AG20443 (cell line): ENCODE data around the gene ARHGEF40.

ENCODE experiments used
- DNase-seq: peaks from one replicate; pipeline ENCODE4 v3.0.0; 2012; ENCODE audit warnings: low spot score, mixed read lengths

Gene ARHGEF40

DNA sequence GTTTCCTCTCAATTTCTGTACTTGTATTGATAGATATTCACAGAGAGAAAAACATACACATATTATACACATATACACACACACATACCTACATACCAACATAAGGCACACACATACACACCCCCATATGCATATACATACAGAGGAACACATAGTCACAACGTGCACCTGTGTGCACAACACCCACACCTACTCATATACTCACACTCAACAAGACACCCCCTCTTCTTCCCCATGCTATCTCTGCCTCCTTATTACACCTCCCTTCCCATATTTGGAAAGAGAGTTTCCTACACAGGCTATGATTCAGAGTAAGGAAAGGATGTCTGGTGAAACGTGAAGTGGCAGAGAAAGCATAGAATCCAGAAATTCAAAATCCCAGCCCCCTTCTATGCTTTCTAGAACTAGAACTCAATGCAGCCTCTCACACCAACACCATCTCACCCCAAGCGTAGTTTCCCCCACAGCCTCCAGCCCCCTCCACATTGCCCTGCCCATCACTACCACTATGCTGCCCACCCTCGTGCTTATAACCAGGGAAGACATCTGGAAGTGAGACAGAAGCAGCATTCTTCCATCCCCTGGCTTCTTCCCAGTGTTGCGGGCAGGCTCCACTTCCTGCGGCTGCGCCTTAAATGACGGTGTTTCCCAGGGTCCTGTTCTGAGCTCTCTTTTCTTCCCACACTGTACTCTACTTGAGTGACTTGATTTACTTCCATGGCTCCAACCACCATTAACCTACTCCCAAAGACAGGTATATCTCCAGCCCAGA lies 10.1 kb upstream of the ARHGEF40 start:
- no peak for DNase-seq

DNA sequence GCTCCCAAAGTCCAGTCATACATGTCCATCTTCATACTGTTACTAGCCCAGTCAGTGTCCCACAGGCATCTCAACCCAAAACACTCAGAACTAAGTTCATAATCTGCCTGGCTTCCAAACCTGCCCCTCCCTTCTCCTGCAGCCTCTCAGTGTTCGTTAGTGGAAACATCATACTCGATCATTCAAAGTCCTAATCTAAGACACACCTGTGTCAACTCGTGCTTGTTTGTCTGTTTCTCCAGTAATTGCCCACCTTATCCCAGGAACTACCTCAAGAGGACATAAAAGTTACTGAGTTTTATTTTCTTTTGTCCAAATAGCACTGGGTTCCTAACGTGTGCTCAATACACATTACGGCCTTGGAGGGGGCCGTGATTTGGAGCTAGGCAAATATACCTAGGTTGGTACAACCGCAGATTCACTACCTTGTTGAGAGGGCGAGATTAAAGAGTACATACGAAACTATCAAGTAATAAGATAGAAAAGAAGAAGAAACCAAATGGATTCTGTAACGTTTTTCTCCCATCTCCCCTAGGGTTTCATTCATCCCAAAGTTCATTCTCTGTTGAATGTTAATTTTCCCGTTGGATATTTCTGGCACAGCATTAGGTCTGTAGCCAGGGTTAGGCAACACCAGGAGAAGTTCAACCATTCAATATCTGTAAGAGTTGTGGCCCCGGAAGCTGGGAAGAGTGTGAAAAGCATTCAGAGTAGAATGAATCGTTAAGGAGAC lies 9.3 kb upstream of the ARHGEF40 start:
- DNase-seq: no peak

- DNase-seq: no peak
Observed at GRCh38 chr14:21061347-21061668, 8.8 kb upstream of the ARHGEF40 start.

DNA sequence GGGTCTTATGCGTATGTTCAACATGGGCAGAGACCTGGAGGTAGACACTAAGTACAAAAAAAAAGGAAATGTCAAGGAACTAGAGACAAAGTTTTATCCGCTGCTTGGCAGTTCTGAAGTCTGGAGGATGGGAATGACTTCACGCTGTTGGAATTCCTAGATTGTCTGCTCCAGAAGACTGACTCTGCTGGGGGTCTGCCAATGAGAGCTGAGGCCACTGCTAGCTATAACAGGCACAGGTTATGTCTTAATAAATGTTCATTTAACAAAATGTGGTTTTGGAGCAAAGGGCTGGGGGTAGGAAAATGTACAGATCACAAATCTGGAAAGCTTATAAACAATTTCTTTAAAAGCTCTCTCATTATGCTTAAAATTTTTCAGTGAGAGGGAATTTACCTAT lies 6.6 kb upstream of the ARHGEF40 start:
- DNase-seq: peak; percentile 75

GRCh38 chr14:21066882-21067502 lies 3.1 kb upstream of the ARHGEF40 start:
- DNase-seq: no peak

GRCh38 chr14:21068521-21069387 lies 1.4 kb upstream of the ARHGEF40 start:
- peak; percentile 67 for DNase-seq

DNA sequence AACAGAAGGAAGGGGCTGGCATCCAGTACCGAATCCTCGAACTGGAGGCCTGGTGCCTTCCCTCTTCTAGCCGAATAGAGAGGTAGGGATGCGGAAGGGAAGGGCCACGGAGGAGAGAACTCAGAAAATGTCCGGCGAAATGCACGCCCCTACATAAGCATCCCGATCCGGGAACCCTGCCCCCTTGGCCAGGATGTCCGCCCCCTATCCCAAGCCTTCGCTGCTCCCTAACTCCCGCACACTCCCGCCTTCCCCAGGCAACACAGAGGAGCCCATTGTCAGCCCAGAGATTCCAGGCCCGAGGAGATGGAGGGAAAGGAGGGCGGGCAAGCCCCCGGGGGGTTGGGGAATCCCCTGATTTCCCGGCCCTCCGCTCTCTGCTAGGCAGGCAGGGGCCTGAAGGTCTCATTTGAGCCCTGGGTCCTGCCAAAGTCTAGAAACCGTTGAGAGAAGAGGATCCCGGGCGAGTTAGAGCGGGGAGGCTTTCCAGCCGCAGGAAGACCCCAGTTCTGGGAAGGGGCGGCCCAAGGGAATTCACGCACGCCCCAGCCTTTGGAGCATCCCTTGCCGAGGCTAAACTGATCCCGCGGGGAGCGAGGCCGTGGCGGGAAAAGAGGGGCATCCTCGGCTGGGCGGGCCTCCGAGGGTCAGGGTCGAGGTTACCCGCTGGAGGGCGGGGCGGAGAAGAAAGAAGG lies 569 bp upstream of the ARHGEF40 start:
- peak; percentile 42 for DNase-seq

- peak; percentile 51 for DNase-seq
Observed at GRCh38 chr14:21070610-21071224, 613 bp downstream of the ARHGEF40 start.

DNA sequence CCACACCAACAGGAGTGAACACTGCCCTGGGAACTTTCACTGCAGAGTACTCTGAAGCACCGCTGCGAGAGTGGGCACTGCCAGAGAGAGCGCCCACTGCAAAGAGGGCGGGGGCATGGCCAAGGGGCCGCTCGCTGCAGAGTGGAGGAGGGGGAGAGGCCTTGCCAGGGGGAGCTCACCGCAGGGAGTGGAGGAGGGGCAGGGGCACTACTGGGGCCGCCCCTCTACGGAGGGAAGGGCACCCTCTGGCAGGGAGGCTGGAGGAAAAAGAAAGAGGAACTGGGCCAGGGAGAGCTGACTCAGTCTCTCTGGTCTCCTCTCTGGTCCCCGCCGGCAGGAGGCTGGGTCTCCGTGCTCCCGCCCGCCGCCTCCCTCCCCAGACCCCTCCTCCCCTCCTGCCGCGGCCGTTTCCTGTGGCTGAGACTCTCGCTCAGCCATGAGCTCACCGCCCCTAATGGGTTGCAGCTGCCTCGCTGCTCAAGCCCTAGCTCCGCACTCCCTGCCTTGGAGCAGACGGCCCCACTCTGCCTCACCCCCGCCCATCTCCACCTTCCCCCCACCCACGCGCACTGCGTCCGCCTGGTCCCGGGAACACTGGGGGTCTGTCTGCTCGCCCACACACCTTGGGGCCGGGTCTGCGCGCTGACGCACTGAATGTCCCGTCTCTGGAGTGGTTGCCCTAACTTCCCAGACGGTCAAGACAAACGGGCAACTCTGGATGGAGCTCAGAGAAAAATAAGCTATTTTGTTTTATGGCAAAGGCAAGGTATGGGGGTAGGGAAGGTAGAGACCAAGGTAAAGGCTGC lies 1.3 kb downstream of the ARHGEF40 start:
- DNase-seq: peak; percentile 95

- peak; percentile 74 for DNase-seq
Observed at GRCh38 chr14:21072031-21072473, 1.9 kb downstream of the ARHGEF40 start.

DNA sequence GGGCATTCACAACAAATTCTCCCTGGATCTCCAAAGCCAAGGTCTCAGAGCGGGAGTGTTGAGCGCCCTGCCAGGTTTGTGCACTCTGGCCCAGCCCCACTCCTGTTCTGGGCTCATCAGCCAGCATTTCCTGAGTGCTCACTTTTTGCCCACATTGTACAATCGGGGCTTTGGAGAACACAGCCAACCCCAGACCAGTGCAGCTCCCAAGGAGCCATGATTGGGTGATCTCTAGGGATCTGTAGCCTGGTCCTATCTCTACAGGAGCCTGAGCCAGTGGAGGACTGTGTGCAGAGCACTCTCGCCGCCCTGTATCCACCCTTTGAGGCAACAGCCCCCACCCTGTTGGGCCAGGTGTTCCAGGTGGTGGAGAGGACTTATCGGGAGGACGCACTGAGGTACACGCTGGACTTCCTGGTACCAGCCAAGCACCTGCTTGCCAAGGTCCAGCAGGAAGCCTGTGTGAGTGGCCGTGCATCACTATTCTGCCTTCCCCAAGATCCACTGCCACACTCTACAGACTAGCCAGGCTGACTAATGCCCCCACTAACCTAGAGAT lies 2.8 kb downstream of the ARHGEF40 start:
- DNase-seq: no peak

GRCh38 chr14:21073921-21074320 lies 3.8 kb downstream of the ARHGEF40 start:
- no peak for DNase-seq

DNA sequence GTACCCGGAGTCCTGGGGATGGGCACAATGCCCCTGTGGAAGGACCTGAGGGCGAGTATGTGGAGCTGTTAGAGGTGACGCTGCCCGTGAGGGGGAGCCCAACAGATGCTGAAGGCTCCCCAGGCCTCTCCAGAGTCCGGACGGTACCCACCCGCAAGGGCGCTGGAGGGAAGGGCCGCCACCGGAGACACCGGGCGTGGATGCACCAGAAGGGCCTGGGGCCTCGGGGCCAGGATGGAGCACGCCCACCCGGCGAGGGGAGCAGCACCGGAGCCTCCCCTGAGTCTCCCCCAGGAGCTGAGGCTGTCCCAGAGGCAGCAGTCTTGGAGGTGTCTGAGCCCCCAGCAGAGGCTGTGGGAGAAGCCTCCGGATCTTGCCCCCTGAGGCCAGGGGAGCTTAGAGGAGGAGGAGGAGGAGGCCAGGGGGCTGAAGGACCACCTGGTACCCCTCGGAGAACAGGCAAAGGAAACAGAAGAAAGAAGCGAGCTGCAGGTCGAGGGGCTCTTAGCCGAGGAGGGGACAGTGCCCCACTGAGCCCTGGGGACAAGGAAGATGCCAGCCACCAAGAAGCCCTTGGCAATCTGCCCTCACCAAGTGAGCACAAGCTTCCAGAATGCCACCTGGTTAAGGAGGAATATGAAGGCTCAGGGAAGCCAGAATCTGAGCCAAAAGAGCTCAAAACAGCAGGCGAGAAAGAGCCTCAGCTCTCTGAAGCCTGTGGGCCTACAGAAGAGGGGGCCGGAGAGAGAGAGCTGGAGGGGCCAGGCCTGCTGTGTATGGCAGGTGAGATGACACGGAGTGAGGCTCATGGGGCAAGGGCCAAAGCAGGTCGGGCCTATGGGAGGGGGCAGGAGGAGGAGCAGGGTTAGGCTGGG lies 4.5 kb downstream of the ARHGEF40 start:
- no peak for DNase-seq

DNA sequence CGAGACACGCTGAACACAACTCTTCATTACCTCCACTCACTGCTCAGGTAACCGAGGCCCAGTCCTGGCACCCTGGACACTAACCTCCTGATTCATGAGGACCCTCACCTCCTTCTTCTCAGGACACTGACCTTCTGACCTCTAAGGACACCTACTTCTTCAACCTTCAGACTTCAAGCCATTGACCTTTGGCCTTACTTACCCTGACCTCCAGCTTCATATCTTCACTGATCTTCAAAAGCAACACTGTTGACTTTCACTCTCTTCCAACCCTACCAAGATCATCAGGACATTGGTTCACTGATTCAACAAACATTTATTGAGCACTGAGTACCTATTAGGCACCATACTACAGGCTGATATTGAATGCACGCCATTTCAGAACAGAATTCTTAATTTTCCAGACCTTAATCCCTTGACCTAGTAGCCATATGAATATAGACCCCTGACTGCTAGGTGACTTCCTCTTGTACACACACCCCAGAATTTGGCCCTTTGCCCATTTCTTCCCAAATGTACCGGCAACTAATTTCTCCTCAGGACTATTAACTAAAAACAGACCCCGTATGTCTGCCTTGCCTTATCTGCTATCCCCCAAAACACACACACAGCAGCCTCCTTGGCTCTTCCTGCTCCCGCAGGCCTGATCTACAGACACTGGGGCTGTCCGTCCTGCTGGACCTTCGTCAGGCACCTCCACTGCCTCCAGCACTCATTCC lies 5.8 kb downstream of the ARHGEF40 start:
- DNase-seq: no peak

DNA sequence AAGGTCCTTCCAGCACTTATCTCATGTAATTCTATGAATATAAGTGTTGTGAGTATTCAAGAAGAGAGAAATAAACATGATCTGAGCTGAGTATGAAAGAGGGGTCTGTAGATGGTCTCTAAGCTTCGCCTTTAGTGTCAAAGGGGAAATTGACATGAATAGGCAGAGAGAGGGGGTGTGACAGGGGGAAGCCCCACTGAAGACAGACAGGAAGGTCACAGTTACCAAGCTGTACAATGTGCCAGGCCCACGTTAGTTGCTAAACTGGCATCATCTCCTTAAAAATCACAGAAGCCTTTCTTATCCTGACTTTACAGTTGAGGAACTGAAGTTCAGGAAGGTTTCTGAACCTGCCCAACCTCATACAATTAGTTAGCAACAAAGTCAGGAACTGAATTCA lies 7.6 kb downstream of the ARHGEF40 start:
- DNase-seq: no peak

DNA sequence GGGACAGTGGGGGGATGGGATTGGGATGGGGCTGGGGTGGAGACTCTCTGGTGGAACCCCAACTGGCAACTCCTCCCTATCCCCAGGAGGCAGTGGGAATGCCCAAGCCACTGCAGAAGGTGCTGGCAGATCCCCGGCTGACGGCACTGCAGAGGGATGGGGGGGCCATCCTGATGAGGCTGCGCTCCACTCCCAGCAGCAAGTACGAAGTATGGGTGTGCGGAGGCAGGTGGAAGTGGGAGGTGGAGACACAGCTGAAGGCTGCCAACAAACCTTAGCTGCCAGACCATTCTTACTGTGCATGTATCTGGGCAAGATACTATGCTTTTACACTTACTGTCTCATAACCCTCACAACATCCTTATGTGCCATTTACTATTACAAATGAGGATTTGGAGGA lies 8.2 kb downstream of the ARHGEF40 start:
- DNase-seq: no peak

GRCh38 chr14:21078726-21079125 lies 8.6 kb downstream of the ARHGEF40 start:
- no peak for DNase-seq

DNA sequence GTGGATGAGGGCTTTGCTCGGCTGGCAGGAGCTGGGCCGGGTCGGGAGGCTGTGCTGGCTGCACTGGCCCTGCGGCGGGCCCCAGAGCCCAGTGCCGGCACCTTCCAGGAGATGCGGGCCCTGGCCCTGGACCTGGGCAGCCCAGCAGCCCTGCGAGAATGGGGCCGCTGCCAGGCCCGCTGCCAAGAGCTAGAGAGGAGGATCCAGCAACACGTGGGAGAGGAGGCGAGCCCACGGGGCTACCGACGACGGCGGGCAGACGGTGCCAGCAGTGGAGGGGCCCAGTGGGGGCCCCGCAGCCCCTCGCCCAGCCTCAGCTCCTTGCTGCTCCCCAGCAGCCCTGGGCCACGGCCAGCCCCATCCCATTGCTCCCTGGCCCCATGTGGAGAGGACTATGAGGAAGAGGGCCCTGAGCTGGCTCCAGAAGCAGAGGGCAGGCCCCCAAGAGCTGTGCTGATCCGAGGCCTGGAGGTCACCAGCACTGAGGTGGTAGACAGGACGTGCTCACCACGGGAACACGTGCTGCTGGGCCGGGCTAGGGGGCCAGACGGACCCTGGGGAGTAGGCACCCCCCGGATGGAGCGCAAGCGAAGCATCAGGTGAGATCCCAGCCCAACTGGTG lies 11.5 kb downstream of the ARHGEF40 start:
- no peak for DNase-seq
